Measurements from ENCODE around the gene PLAC9. TPM values are rescaled to one million over a fixed set of nuclear protein-coding genes. Genes with fewer than 3 reads are reported as not detected.
A peak's percentile ranks its signal among the peaks of the same experiment; 100 is the strongest.

The PLAC9 gene
- total RNA-seq, 4 donors from 2014 or later: 21.3 to 59.4 (median 39.6) TPM

DNA sequence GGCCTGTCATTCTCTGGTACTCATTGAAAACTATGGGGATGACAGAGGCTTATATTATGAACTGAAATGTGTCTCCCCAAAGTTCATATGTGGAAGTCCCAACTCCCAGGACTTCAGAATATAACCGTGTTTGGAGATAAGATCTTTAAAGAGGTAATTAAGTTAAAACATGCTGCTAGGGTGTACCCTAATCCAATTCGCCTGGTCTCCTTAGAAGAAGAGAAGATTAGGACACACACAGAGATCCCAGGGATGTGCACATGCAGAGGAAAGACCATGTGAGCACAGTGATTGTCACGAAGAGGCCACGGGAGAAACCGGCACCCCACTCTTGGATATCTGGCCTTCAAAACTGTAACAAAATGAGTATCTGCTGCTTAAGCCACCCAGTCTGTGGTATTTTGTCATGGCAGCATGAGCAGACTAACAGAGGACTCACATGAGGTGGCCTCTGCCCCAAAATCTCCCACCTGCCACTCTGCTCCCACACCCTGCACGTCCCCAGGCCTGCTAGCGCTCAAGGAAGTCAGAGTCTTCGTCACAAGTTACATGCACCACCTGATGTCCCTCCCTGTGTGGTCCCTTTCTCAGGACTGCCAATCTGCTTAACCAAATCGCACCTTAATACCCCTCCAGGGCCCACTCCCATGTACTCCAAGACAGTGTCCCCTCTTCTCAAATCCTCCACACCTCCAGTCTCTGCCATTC is 26.8 kb downstream of the PLAC9 start:
- intact Hi-C loops (cut with DNase I): loop anchor here (5.0 kb wide), 1 partner anchor 48 kb away; the partner anchor contains the start of gene ANXA11

DNA sequence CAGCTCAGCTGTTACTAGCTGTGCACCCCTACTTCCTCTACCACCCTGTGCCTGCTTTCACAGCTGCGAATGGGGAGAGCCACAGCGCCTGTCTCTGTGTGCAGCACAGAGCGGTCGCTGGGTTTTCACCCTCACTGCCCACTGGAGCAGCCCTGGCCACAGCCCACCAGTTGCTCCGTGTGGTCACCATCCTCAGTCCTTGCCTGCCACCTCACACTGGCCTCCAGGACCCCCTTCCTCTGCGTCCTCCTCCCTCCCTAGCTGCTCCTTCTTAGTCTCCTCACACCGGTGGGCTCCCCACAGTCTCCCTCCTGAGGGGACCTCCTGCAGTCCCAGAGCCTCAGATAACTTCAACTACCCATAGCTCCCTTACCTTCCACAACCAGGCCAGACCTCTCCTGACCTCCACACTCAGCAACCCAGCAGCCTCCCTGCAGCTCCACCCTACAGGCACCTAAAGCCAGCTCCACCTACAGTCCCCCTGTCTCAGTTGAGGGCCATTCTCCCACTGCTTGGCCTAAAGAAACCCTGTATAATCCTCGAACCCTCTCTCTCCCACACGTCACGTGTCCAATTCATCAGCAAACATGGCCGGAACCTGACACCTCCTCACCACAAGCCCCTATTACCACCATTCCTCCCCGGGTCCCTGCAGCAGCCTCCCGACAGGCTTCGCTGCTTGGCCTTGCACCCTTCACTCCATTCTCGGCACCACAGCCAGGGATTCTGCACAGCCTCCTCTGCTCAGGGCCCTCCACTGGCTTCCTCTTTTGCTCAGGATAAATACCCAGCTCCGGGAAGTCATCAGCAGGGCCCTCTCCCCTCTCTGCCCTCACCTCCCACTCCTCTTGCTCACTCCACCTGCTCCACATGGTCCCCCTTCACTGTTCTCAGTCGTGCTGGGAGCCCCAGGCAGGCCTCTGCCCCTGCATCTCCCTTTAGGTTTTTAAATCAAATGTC is 28.1 kb downstream of the PLAC9 start:
- DNase-seq (ENCODE audit: extremely low spot score): no peak
- WGBS: 84% methylated on average over 17 of the region's 17 CpGs
- intact Hi-C loops (cut with DNase I): no loop called here
- Histone ChIP-seq H3K36me3 (peaks cover 22 to 87% (median 82%) of the 10 kb centered on the region in 4 donors), H3K4me3 (no peak overlapping the region), H3K27ac (replicated peaks in 1 of 4) (peak overlapping the region; percentile 40 to 87 (median 79)), H3K27me3 (no peaks in the 10 kb centered on the region), H3K9me3 (no peaks in the 10 kb centered on the region), H3K4me1 (peaks cover 78 to 100% (median 83%) of the 10 kb centered on the region in 4 donors)
- no peak for TF ChIP-seq EP300 (IDR thresholded peaks at IDR 0.05)
- TF ChIP-seq, protein P1, sequence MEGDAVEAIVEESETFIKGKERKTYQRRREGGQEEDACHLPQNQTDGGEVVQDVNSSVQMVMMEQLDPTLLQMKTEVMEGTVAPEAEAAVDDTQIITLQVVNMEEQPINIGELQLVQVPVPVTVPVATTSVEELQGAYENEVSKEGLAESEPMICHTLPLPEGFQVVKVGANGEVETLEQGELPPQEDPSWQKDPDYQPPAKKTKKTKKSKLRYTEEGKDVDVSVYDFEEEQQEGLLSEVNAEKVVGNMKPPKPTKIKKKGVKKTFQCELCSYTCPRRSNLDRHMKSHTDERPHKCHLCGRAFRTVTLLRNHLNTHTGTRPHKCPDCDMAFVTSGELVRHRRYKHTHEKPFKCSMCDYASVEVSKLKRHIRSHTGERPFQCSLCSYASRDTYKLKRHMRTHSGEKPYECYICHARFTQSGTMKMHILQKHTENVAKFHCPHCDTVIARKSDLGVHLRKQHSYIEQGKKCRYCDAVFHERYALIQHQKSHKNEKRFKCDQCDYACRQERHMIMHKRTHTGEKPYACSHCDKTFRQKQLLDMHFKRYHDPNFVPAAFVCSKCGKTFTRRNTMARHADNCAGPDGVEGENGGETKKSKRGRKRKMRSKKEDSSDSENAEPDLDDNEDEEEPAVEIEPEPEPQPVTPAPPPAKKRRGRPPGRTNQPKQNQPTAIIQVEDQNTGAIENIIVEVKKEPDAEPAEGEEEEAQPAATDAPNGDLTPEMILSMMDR (IDR thresholded peaks at IDR 0.05): no peak
- no peak for TF ChIP-seq POLR2AphosphoS5 (IDR thresholded peaks at IDR 0.05)
- TF ChIP-seq POLR2A (IDR thresholded peaks at IDR 0.05; ENCODE audit: low read depth): no peak

More for the DNA sequence above, 26.8 kb downstream of the PLAC9 start:
- H3K27me3 ChIP-seq: no peaks in the 10 kb centered on the region
- no peak overlapping the region for H3K4me3 ChIP-seq
- TF ChIP-seq POLR2A (IDR thresholded peaks at IDR 0.05; ENCODE audit: low read depth): no peak
- peaks cover 22 to 89% (median 81%) of the 10 kb centered on the region in 4 donors for H3K36me3 ChIP-seq
- 72% methylated on average over 9 of the region's 9 CpGs for WGBS
- peaks cover 68 to 100% (median 83%) of the 10 kb centered on the region in 4 donors for H3K4me1 ChIP-seq
- no peaks in the 10 kb centered on the region for H3K9me3 ChIP-seq
- H3K27ac ChIP-seq (replicated peaks in 1 of 4): peak overlapping the region; percentile 75 to 87 (median 80)
- DNase-seq (ENCODE audit: extremely low spot score): no peak

DNA sequence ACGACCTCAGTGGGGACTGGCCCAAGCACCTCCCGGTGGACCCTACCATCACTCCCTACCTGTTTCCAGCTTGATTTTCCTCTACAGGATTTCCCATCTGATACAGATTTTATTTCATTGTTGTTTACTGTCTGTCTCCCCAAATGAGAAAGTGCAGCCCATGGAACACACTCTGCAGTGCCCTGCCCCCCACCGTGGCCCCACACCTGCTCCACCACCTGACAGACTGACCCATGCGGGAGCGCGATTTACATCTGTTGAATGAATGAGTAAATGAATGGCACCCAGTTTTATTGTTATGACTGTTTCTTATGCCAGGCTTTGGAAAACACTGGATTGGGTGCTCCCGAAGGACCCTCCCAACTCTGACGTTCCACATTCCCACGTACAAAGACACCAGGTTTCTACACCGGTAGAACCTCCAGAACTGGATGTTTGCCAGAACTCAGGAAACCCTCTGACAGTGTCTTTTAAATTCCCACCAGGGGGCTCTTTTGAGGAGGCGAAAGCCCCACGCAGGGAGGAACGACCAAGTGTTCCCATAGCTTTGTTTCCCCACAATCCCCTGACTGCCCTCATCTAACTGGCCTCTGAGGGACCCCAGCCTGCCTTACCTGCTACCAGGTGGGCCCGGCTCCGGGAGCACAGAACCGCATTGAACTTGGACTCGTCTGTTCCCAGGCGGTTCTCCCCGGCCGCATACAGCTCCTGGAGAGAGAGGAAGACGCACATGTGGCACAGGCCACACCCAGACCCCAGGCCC is 29.0 kb downstream of the PLAC9 start:
- TF ChIP-seq, protein P1 (IDR thresholded peaks at IDR 0.05): peak in 1 of 3 experiments; percentile 8
- TF ChIP-seq POLR2A (IDR thresholded peaks at IDR 0.05; ENCODE audit: low read depth) (no peak), POLR2AphosphoS5 (IDR thresholded peaks at IDR 0.05) (no peak)
- no peaks in the 10 kb centered on the region for H3K27me3 ChIP-seq
- intact Hi-C loops (cut with DNase I): no loop called here
- peaks cover 78 to 100% (median 87%) of the 10 kb centered on the region in 4 donors for H3K4me1 ChIP-seq
- WGBS: 81% methylated on average over 21 of the region's 21 CpGs
- DNase-seq (ENCODE audit: extremely low spot score): no peak
- H3K4me3 ChIP-seq: no peak overlapping the region
- H3K9me3 ChIP-seq: no peaks in the 10 kb centered on the region
- H3K36me3 ChIP-seq: peaks cover 18 to 86% (median 78%) of the 10 kb centered on the region in 4 donors
- peak overlapping the region; percentile 40 to 87 (median 79) for H3K27ac ChIP-seq (replicated peaks in 1 of 4)

DNA sequence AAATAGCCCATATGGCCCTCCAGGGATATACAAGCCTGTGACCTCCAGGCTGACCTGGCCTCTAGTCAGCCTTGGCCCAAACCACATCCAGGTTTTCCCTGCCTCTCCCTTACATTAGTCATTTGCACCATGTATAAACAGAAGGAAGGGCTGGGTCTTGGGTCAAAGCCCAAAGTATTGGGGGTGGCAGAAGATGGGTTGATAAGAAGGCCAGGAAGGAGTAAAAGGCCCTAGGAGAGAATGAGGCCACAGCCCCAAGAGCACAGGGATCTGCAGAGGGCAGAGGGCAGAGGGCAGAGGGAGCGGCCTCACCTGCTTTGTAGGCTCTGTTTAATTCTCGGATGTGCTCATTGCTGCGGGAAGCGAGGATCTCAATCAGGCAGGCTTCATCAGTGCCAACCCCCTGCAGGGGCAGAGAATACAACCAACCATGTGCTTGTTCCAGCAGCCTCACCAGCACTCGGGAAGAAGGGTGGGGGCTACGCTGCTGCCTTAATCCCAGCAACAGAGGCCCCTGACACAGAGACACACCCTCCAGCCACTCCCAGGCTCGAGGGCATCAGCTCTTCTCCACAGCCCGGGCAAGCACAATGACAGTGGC is 31.3 kb downstream of the PLAC9 start:
- Histone ChIP-seq H3K9me3 (no peaks in the 10 kb centered on the region), H3K4me1 (peaks cover 88 to 100% (median 93%) of the 10 kb centered on the region in 4 donors), H3K27ac (replicated peaks in 1 of 4) (peak overlapping the region; percentile 53 to 87 (median 78)), H3K27me3 (no peaks in the 10 kb centered on the region), H3K36me3 (peaks cover 13 to 83% (median 72%) of the 10 kb centered on the region in 4 donors), H3K4me3 (no peak overlapping the region)
- no peak for TF ChIP-seq EP300 (IDR thresholded peaks at IDR 0.05)
- peak in 1 of 2 donors; percentile 53 for TF ChIP-seq POLR2AphosphoS5 (IDR thresholded peaks at IDR 0.05)
- 64% methylated on average over 8 of the region's 8 CpGs for WGBS
- no peak for DNase-seq (ENCODE audit: extremely low spot score)
- intact Hi-C loops (cut with DNase I): no loop called here

DNA sequence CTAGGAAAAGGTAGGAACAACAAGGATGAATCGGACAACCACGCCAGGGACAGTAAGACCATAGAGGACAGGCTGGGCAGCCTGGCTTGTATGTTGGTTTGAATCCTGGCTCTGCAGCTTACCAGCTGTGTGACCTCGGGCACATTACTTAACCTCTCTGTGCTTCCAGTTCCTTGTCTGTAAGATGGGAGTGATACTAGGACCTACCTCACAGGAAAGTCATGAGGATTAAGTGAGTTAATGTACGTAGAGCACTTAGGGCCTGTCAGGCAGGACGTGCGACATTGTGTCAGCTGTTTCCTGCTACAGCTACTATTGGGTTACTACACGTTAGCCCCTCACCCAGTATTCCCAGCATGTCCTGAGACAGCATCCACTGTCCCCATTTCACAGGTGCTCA is 32.1 kb downstream of the PLAC9 start:
- no peaks in the 10 kb centered on the region for H3K27me3 ChIP-seq
- no peak overlapping the region for H3K4me3 ChIP-seq
- TF ChIP-seq POLR2A (IDR thresholded peaks at IDR 0.05; ENCODE audit: low read depth) (no peak), POLR2AphosphoS5 (IDR thresholded peaks at IDR 0.05) (no peak), EP300 (IDR thresholded peaks at IDR 0.05) (no peak)
- TF ChIP-seq, protein P1 (IDR thresholded peaks at IDR 0.05): no peak
- peaks cover 13 to 91% (median 75%) of the 10 kb centered on the region in 4 donors for H3K36me3 ChIP-seq
- H3K4me1 ChIP-seq: peaks cover 86 to 100% (median 92%) of the 10 kb centered on the region in 4 donors
- H3K27ac ChIP-seq (replicated peaks in 1 of 4): peak overlapping the region; percentile 53 to 87 (median 78)
- no peaks in the 10 kb centered on the region for H3K9me3 ChIP-seq
- no peak for DNase-seq (ENCODE audit: extremely low spot score)
- 94% methylated on average over 7 of the region's 7 CpGs for WGBS
- intact Hi-C loops (cut with DNase I): no loop called here

Measured in esophagus muscularis mucosa (tissue), 4 donors.